ENCODE results near the gene TMEM198.

The TMEM198 gene

GRCh38 chr2:219543596-219544358, at the start of gene TMEM198, which contains the start of gene CHPF:
Gene TMEM198 (plus strand): TSS chr2:219544028. CDS start chr2:219544728, 700 bp downstream.
Gene CHPF (minus strand): TSS chr2:219543809. CDS start chr2:219543538, 271 bp downstream.
- DNase-seq (ENCODE audit: low read depth in 2 of 2): peak; percentile 79 to 82

GRCh38 chr2:219494952-219495530, 48.8 kb upstream of the TMEM198 start:
- DNase-seq (ENCODE audit: low read depth in 2 of 2): no peak

- DNase-seq (ENCODE audit: low read depth in 2 of 2): peak in 1 of 2 donors; percentile 20
These were observed 48.2 kb upstream of the TMEM198 start for GRCh38 chr2:219495531-219496122.

- DNase-seq (ENCODE audit: low read depth in 2 of 2): no peak
These were observed 47.5 kb upstream of the TMEM198 start for GRCh38 chr2:219496247-219496824.

GRCh38 chr2:219496825-219497494, 46.9 kb upstream of the TMEM198 start:
- DNase-seq (ENCODE audit: low read depth in 2 of 2): no peak

- DNase-seq (ENCODE audit: low read depth in 2 of 2): no peak
These were observed 46.1 kb upstream of the TMEM198 start for GRCh38 chr2:219497495-219498279.

GRCh38 chr2:219498280-219499057, 45.4 kb upstream of the TMEM198 start, which contains the start of gene GMPPA:
Gene GMPPA (plus strand): TSS chr2:219498891. CDS start chr2:219499976, 1,085 bp downstream.
- DNase-seq (ENCODE audit: low read depth in 2 of 2): peak; percentile 78 to 81

GRCh38 chr2:219499058-219499307, 44.8 kb upstream of the TMEM198 start:
- no peak for DNase-seq (ENCODE audit: low read depth in 2 of 2)

- no peak for DNase-seq (ENCODE audit: low read depth in 2 of 2)
These were observed 44.3 kb upstream of the TMEM198 start for GRCh38 chr2:219499555-219499954.

GRCh38 chr2:219500135-219500534, 43.7 kb upstream of the TMEM198 start:
- DNase-seq (ENCODE audit: low read depth in 2 of 2): no peak

- DNase-seq (ENCODE audit: low read depth in 2 of 2): no peak
These were observed 42.0 kb upstream of the TMEM198 start for GRCh38 chr2:219501849-219502248.

GRCh38 chr2:219502618-219503017, 41.2 kb upstream of the TMEM198 start:
- DNase-seq (ENCODE audit: low read depth in 2 of 2): no peak

- no peak for DNase-seq (ENCODE audit: low read depth in 2 of 2)
These were observed 38.2 kb upstream of the TMEM198 start for GRCh38 chr2:219505585-219505984.

- no peak for DNase-seq (ENCODE audit: low read depth in 2 of 2)
These were observed 37.6 kb upstream of the TMEM198 start for GRCh38 chr2:219506153-219506801.

- DNase-seq (ENCODE audit: low read depth in 2 of 2): no peak
These were observed 36.9 kb upstream of the TMEM198 start for GRCh38 chr2:219506802-219507526.

- DNase-seq (ENCODE audit: low read depth in 2 of 2): no peak
These were observed 36.0 kb upstream of the TMEM198 start for GRCh38 chr2:219507581-219508443.

GRCh38 chr2:219508444-219508734, 35.4 kb upstream of the TMEM198 start:
- no peak for DNase-seq (ENCODE audit: low read depth in 2 of 2)

GRCh38 chr2:219508971-219509779, 34.7 kb upstream of the TMEM198 start:
- DNase-seq (ENCODE audit: low read depth in 2 of 2): no peak

Data from stimulated activated CD8-positive, alpha-beta memory T cell treated with anti-CD3 and anti-CD28 coated beads, Interleukin-7, amount 100 ng/mL, for 1 hour (primary cell).